Natural killer cell (primary cell): ENCODE results near the gene RAB11FIP5. TPM values are rescaled to one million over a fixed set of nuclear protein-coding genes. Genes with fewer than 3 reads are reported as not detected.

Experiments used
- ATAC-seq, 3 donors: fragments of 150-1000 bp in 2 of 3; fragments of 200-7000 bp in 1 of 3; cut with Tn5 transposase; 1 replicate in 1 of 3; 2 replicates in 2 of 3; pipeline ENCODE4 v1.10.0; 2021; ENCODE audit warnings: mild to moderate bottlenecking in 2 of 3, moderate library complexity in 2 of 3
- DNase-seq, 2 donors: peaks; one replicate each; pipeline versions ENCODE4 v3.0.0 to v3.0.0-alpha.2; 2013 to 2021; ENCODE audit warnings: mixed read lengths in 1 of 2
- H3K27ac ChIP-seq: one replicate; pipeline ENCODE4 v1.5.1; 2013; ENCODE audit warnings: mild to moderate bottlenecking, low read length
- H3K27me3 ChIP-seq: one replicate; pipeline ENCODE4 v1.6.1; 2013; ENCODE audit warnings: low read length; ENCODE audit not compliant: control insufficient read depth, insufficient read depth
- H3K36me3 ChIP-seq: one replicate; pipeline ENCODE4 v1.6.1; 2013; ENCODE audit warnings: low read length; ENCODE audit not compliant: control insufficient read depth, insufficient read depth
- H3K4me1 ChIP-seq: one replicate; pipeline ENCODE4 v1.6.1; 2013; ENCODE audit warnings: low read length; ENCODE audit not compliant: control insufficient read depth, insufficient read depth
- H3K4me3 ChIP-seq: one replicate; pipeline ENCODE4 v1.5.1; 2013; ENCODE audit warnings: low read length
- H3K9me3 ChIP-seq: one replicate; pipeline ENCODE4 v1.6.1; 2013; ENCODE audit warnings: low read length; ENCODE audit not compliant: control insufficient read depth, insufficient read depth
- H3K27ac Mint-ChIP-seq, 2 donors: one replicate each; pipeline ENCODE4 v1.8.0; 2022; ENCODE audit warnings: mild to moderate bottlenecking in 2 of 2, mixed read lengths in 2 of 2, moderate library complexity in 1 of 2
- H3K27me3 Mint-ChIP-seq, 2 donors: one replicate each; pipeline ENCODE4 v1.8.0; 2022; ENCODE audit warnings: low read depth in 2 of 2, mixed read lengths in 2 of 2
- H3K36me3 Mint-ChIP-seq: one replicate; pipeline ENCODE4 v1.8.0; 2022; ENCODE audit warnings: mixed read lengths
- H3K4me1 Mint-ChIP-seq, 2 donors: one replicate each; pipeline ENCODE4 v1.8.0; 2022; ENCODE audit warnings: mixed read lengths in 2 of 2
- H3K4me3 Mint-ChIP-seq: one replicate; pipeline ENCODE4 v1.8.0; 2022; ENCODE audit warnings: mild to moderate bottlenecking, moderate library complexity, mixed read lengths
- H3K9me3 Mint-ChIP-seq, 2 donors: one replicate each; pipeline ENCODE4 v1.8.0; 2022; ENCODE audit warnings: mixed read lengths in 2 of 2
- WGBS: methylation state at CpG from one replicate; pipeline ENCODE4 v1.1.7; 2013; ENCODE audit warnings: missing lambda C conversion rate; ENCODE audit not compliant: insufficient coverage; 5-methylcytosine and 5-hydroxymethylcytosine counted together
- intact Hi-C: fragments of 100-400 bp; cut with micrococcal nuclease; formaldehyde crosslinking; loops from one replicate; pipeline ENCODE4 v1.14.2; 2022
- total RNA-seq, 4 donors: library from RNA; stranded (reverse); fragments of 120-200 nt in 1 of 4; gene quantifications; one replicate each; pipeline versions ENCODE4 v1.2.3 to v1.2.4, GENCODE V29; 2013 to 2022
- TF ChIP-seq, protein P1 (sequence below): fragments of 200-600 bp; IDR thresholded peaks from one replicate; pipeline ENCODE4 v1.8.0; 2022; ENCODE audit warnings: antibody characterized with exemption

The RAB11FIP5 gene
- total RNA-seq, 3 donors from 2014 or later (not counting 1 experiment from before 2014, with no cell fraction given): 4.9 to 15.9 (median 11.2) TPM

DNA sequence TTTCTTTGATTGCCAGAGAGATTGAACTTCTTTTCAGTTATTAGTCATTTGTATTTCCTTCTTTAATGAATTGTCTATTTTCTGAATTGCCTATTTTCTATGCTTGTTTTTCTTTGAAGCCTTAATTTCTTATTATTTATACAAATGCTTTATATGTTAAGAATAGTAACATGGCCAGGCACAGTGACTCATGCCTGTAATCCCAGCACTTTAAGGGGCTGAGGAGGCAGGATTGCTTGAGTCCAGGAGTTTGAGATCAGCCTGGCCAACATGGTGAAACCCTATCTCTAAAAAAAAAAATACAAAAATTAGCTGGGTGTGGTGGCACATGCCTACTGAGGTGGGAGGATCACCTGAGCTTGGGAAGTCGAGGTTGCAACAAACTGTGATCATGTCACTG, 4.7 kb upstream of the RAB11FIP5 start:
- H3K27ac Mint-ChIP-seq: no peak overlapping the region
- Histone ChIP-seq H3K27me3 (no peaks in the 10 kb centered on the region), H3K4me1 (no peaks in the 10 kb centered on the region), H3K9me3 (no peaks in the 10 kb centered on the region), H3K4me3 (no peak overlapping the region), H3K27ac (no peak overlapping the region), H3K36me3 (no peaks in the 10 kb centered on the region)
- peaks cover 0 to 6% of the 10 kb centered on the region in 2 donors for H3K27me3 Mint-ChIP-seq
- H3K9me3 Mint-ChIP-seq: no peaks in the 10 kb centered on the region
- no peaks in the 10 kb centered on the region for H3K36me3 Mint-ChIP-seq
- intact Hi-C loops: no loop called here
- WGBS: 75% methylated on average over 1 of the region's 1 CpG
- H3K4me1 Mint-ChIP-seq: no peaks in the 10 kb centered on the region
- DNase-seq (no peak), ATAC-seq (no peak)
- H3K4me3 Mint-ChIP-seq: no peak overlapping the region
- TF ChIP-seq, protein P1, sequence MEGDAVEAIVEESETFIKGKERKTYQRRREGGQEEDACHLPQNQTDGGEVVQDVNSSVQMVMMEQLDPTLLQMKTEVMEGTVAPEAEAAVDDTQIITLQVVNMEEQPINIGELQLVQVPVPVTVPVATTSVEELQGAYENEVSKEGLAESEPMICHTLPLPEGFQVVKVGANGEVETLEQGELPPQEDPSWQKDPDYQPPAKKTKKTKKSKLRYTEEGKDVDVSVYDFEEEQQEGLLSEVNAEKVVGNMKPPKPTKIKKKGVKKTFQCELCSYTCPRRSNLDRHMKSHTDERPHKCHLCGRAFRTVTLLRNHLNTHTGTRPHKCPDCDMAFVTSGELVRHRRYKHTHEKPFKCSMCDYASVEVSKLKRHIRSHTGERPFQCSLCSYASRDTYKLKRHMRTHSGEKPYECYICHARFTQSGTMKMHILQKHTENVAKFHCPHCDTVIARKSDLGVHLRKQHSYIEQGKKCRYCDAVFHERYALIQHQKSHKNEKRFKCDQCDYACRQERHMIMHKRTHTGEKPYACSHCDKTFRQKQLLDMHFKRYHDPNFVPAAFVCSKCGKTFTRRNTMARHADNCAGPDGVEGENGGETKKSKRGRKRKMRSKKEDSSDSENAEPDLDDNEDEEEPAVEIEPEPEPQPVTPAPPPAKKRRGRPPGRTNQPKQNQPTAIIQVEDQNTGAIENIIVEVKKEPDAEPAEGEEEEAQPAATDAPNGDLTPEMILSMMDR: no peak

DNA sequence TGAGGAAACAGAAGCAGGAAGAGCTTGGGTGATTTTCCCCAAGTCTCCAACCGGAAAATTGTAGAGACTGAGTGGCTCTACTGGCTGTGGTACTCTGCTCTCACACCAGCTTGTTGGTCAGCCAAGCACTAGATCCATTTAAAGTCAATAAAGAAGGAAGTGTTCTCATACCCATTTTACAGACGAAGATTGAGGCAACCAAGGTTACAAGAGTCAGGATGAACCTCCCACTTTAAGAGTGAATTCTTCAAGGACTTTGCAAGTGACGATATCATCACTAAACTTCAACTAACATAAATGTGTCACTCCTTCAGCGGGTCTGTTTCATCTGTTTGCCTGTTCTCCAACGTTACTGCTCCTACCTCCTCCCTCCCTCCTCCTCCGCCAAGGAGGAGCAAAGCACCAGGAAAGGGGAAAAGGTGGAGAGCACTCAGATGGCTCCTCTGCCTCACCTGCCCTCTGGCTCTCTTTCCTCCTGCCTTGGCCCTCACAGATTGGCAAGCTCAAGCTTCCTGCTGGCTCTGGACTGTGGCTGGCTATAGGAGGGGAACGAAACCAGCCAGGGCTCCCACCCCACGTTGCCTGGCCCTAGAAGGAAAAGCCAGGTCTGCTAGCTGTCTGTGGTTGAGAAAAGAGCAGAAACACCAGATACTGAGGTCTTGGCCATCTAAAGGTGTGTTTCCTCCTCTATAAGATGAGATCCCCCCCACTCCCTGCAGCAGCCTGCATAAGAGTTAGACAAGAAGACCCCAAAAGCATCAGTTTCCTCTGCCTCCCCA, 3.6 kb upstream of the RAB11FIP5 start:
- ATAC-seq (no peak), DNase-seq (no peak)
- Mint-ChIP-seq H3K36me3 (no peaks in the 10 kb centered on the region), H3K27ac (no peak overlapping the region), H3K4me3 (no peak overlapping the region), H3K4me1 (peaks cover 6 to 8% of the 10 kb centered on the region in 2 donors), H3K9me3 (no peaks in the 10 kb centered on the region), H3K27me3 (peaks cover 2 to 6% of the 10 kb centered on the region in 2 donors)
- H3K9me3 ChIP-seq: no peaks in the 10 kb centered on the region
- peaks cover 9% of the 10 kb centered on the region for H3K4me1 ChIP-seq
- no peaks in the 10 kb centered on the region for H3K27me3 ChIP-seq
- intact Hi-C loops: no loop called here
- no peak overlapping the region for H3K27ac ChIP-seq
- TF ChIP-seq, protein P1: no peak
- 79% methylated on average over 8 of the region's 8 CpGs for WGBS
- H3K36me3 ChIP-seq: no peaks in the 10 kb centered on the region
- no peak overlapping the region for H3K4me3 ChIP-seq

DNA sequence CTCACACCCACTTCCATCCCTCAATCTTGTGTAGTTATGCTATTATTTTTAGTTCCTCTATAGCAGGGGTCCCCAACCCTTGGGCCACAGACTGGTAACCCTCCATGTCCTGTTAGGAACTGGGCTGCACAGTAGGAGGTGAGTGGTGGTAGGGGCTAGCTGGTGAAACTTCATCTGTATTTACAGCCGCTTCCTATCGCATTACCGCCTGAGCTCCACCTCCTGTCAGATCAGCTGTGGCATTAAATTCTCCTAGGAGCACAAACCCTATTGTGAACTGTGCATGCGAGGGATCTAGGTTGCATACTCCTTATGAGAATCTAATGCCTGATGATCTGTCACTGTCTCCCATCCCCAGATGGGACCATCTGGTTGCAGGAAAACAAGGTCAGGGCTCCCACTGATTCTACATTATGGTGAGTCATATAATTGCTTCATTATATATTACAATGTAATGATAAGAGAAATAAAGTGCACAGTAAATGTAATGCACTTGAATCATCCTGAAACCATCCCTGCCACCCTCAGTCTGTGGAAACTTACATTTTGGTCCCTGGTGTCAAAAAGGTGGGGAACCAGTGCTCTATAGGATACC, 1.6 kb upstream of the RAB11FIP5 start:
- no peak overlapping the region for H3K27ac ChIP-seq
- peaks cover 0 to 13% of the 10 kb centered on the region in 2 donors for H3K27me3 Mint-ChIP-seq
- peaks cover 4% of the 10 kb centered on the region for H3K27me3 ChIP-seq
- no peaks in the 10 kb centered on the region for H3K9me3 ChIP-seq
- no peaks in the 10 kb centered on the region for H3K36me3 ChIP-seq
- peak overlapping the region; percentile 74 for H3K4me3 Mint-ChIP-seq
- peak overlapping the region; percentile 30 to 38 for H3K27ac Mint-ChIP-seq
- TF ChIP-seq, protein P1: no peak
- H3K36me3 Mint-ChIP-seq: no peaks in the 10 kb centered on the region
- intact Hi-C loops: loop anchor here (2.0 kb wide), 1 partner anchor 62 kb away; no protein-coding TSS in a partner anchor
- no peak overlapping the region for H3K4me3 ChIP-seq
- WGBS: 97% methylated on average over 4 of the region's 4 CpGs
- H3K9me3 Mint-ChIP-seq: no peaks in the 10 kb centered on the region
- peaks cover 16% of the 10 kb centered on the region for H3K4me1 ChIP-seq
- no peak for ATAC-seq
- no peak for DNase-seq
- H3K4me1 Mint-ChIP-seq: peaks cover 6 to 23% of the 10 kb centered on the region in 2 donors
